AG04449 (cell line): Measurements from ENCODE around the gene MIPEP.

Experiments used
- CTCF ChIA-PET: fragments of 350-600 bp; formaldehyde crosslinking; extraction: SDS; loops from one replicate; lab custom pipeline; 2021; ENCODE audit warnings: antibody characterized with exemption; lab: Yijun Ruan, JAX
- POLR2A ChIA-PET: fragments of 400-600, 350-600 bp; formaldehyde crosslinking; extraction: SDS; loops from one replicate; lab custom pipeline; 2020; ENCODE audit warnings: antibody characterized with exemption, inconsistent platforms; lab: Yijun Ruan, JAX
- DNase-seq: peaks from one replicate; pipeline ENCODE4 v3.0.0-alpha.2; 2010; ENCODE audit warnings: low read depth, low spot score
- H3K4me3 ChIP-seq: 2 replicates; pipeline ENCODE4 v1.5.1; 2011; ENCODE audit warnings: low read depth, mild to moderate bottlenecking, control low read depth, low read length
- CTCF ChIP-seq: IDR thresholded peaks from one replicate; pipeline ENCODE4 v1.5.1; 2011; ENCODE audit warnings: mild to moderate bottlenecking, moderate library complexity, low read length, control low read depth, inconsistent platforms; ENCODE audit not compliant: insufficient read depth; ENCODE audit errors: missing control alignments

The MIPEP gene

GRCh38 chr13:23871616-23872220 is 17.5 kb downstream of the MIPEP start:
- CTCF ChIA-PET = interaction anchor here (0.8 to 2.0 kb wide), 4 partner anchors 13 to 405 kb away, joined by 3 to 27 read pairs (median 4); no protein-coding TSS in a partner anchor
- POLR2A ChIA-PET = no interaction called here
- no peak overlapping the region for H3K4me3 ChIP-seq

GRCh38 chr13:23870356-23871140 is 18.7 kb downstream of the MIPEP start:
- TF ChIP-seq CTCF = no peak
- no peak for DNase-seq
- no peak overlapping the region for H3K4me3 ChIP-seq
- CTCF ChIA-PET = interaction anchor here (0.6 to 1.4 kb wide), 4 partner anchors 9 to 402 kb away, joined by 3 to 11 read pairs (median 3); no protein-coding TSS in a partner anchor
- POLR2A ChIA-PET = no interaction called here

More at GRCh38 chr13:23871616-23872220, 17.5 kb downstream of the MIPEP start:
- no peak for TF ChIP-seq CTCF
- DNase-seq = no peak

- POLR2A ChIA-PET = no interaction called here
- CTCF ChIA-PET = interaction anchor here (0.8 to 2.5 kb wide), 9 partner anchors 9 to 411 kb away, joined by 3 to 36 read pairs (median 3); partner anchors contain the start of gene MIPEP
- DNase-seq = peak; percentile 59
- no peak for TF ChIP-seq CTCF
- no peak overlapping the region for H3K4me3 ChIP-seq
Observed at GRCh38 chr13:23868521-23868920, 20.7 kb downstream of the MIPEP start.

DNA sequence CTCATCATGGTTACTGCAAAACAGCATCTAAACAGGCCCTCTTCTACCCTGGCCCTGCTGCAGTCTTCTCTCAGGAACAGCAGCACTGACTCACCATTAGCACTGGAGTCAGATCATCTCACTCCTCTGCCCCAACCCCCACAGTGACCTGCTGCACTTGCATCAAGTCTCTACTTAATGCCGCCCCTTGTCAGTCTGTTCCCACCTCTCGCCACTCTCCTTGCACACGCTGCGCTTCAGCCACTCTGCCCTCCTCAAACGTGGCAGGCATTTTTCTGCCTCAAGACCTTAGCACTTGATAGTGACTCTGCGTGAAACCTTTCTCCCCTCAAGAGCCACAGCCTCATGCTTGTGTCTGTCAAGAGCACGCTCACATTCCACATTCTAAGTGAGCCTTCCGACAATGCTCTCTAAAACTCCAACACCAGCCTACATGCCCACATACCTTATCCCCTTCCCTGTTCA is 22.1 kb downstream of the MIPEP start:
- ChIA-PET POLR2A (no interaction called here), CTCF (interaction anchor here (0.9 to 1.3 kb wide), 2 partner anchors 14 to 55 kb away, joined by 3 read pairs; no protein-coding TSS in a partner anchor)
- H3K4me3 ChIP-seq = no peak overlapping the region
- TF ChIP-seq CTCF = no peak
- no peak for DNase-seq

DNA sequence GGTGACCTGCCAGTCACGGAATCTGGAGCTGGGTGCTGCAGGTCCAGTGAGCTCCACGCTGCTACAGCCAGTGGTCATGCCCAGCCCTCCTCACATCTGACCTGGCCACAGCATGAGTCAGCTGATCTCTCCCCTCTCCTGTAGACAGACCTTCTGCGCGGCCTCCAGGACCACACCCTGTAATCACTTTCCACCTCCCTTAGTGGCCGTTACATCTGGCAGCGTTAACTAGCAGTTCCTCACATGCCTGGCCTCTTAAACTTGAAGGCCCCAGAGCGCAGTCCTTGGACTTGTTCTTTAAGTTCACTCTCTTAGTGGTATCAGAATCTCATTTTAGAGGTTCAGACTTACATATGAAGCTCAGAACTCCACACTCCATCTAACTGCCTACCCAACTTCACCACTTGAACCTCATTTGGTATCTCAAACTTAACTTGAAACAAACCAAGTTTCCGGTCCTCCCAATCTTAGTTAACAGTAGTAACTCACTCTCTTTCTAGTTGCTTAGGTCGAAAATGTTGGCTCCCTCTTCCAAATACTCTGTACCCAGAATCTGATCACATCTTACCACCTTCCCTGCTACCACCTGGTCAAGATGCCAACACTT is 22.7 kb downstream of the MIPEP start:
- no peak overlapping the region for H3K4me3 ChIP-seq
- ChIA-PET CTCF (interaction anchor here (0.9 kb wide), 1 partner anchor 13 kb away, joined by 3 read pairs; no protein-coding TSS in a partner anchor), POLR2A (no interaction called here)
- DNase-seq = no peak
- no peak for TF ChIP-seq CTCF

GRCh38 chr13:23865906-23866305 is 23.3 kb downstream of the MIPEP start:
- POLR2A ChIA-PET = no interaction called here
- H3K4me3 ChIP-seq = no peak overlapping the region
- DNase-seq = no peak
- CTCF ChIA-PET = interaction anchor here (0.9 kb wide), 1 partner anchor 13 kb away, joined by 3 read pairs; no protein-coding TSS in a partner anchor
- TF ChIP-seq CTCF = no peak
